ENCODE measurements around the gene GNG7. TPM values are rescaled to one million over a fixed set of nuclear protein-coding genes. Genes with fewer than 3 reads are reported as not detected.
"Not testable (repeated sequence)": the region's sequence is repeated elsewhere in the genome, so short reads cannot be mapped to it uniquely, and the experiment has no call there.

GNG7 gene
- total RNA-seq, 2 experiments from 2014 or later = 0.08 to 0.13 TPM

DNA sequence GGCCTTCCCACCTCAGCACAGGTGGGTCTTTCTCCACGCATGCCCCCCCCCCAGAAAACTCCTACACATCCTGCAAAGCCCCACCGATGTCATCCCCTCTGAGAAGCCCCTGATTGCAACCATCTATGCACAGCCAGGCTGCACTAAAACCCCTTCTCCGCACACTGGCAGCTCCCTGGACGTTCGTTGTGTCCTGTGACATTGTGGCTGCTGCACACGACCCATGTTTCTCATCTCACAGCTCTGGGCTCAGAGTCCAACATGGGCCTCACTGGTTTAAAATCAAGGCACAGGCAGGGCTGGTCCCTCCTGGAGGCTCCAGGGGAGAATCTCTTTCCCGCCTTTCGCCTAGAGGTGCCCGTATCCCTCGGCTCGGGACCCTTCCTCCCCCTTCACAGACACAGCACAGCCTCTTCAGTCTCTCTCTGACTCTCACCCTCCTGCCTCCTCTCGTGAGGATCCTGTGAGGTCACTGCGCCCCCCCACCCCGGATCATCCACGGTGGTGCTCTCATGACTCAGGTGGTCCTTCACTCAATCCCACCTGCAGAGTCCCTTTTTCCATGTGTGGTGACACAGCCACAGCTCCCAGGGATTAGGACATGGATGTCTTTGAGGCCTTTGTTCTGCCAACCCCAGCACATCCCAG, 155.3 kb downstream of the GNG7 start:
- ChIA-PET POLR2A (interaction anchor here (1.7 kb wide), 1 partner anchor 71 kb away, joined by 10 read pairs; the partner anchor contains the start of gene GADD45B), CTCF (interaction anchor here (0.7 kb wide), 1 partner anchor 14 kb away, joined by 3 read pairs; no protein-coding TSS in a partner anchor)
- Mint-ChIP-seq H3K4me3 (no peak overlapping the region), H3K27ac (peak overlapping the region; percentile 10), H3K36me3 (ENCODE audit: low read depth) (no peaks in the 10 kb centered on the region), H3K27me3 (ENCODE audit: low read depth) (no peaks in the 10 kb centered on the region), H3K4me1 (ENCODE audit: low read depth) (peaks cover 59% of the 10 kb centered on the region), H3K9me3 (ENCODE audit: insufficient read depth) (no peaks in the 10 kb centered on the region)
- no peak for DNase-seq
- ATAC-seq = no peak

- POLR2A ChIA-PET = interaction anchor here (1.7 kb wide), 1 partner anchor 70 kb away, joined by 10 read pairs; the partner anchor contains the start of gene GADD45B
- ATAC-seq (no peak), DNase-seq (no peak)
- CTCF ChIA-PET = interaction anchor here (0.7 kb wide), 1 partner anchor 13 kb away, joined by 3 read pairs; no protein-coding TSS in a partner anchor
- H3K9me3 Mint-ChIP-seq (ENCODE audit: insufficient read depth) = no peaks in the 10 kb centered on the region
- no peak overlapping the region for H3K27ac Mint-ChIP-seq
- H3K4me3 Mint-ChIP-seq = no peak overlapping the region
- H3K4me1 Mint-ChIP-seq (ENCODE audit: low read depth) = peaks cover 56% of the 10 kb centered on the region
- no peaks in the 10 kb centered on the region for H3K27me3 Mint-ChIP-seq (ENCODE audit: low read depth)
- no peaks in the 10 kb centered on the region for H3K36me3 Mint-ChIP-seq (ENCODE audit: low read depth)
Measured at GRCh38 chr19:2546128-2547032, 156.1 kb downstream of the GNG7 start.

GRCh38 chr19:2545416-2546127, 156.9 kb downstream of the GNG7 start:
- POLR2A ChIA-PET = interaction anchor here (1.7 kb wide), 1 partner anchor 69 kb away, joined by 10 read pairs; the partner anchor contains the start of gene GADD45B
- H3K4me3 Mint-ChIP-seq; CTCF ChIA-PET; H3K9me3 Mint-ChIP-seq (ENCODE audit: insufficient read depth); H3K36me3 Mint-ChIP-seq (ENCODE audit: low read depth); ATAC-seq; H3K27me3 Mint-ChIP-seq (ENCODE audit: low read depth); DNase-seq: not testable (repeated sequence)
- peak overlapping the region; percentile 52 for H3K27ac Mint-ChIP-seq
- H3K4me1 Mint-ChIP-seq (ENCODE audit: low read depth) = peaks cover 49% of the 10 kb centered on the region

- no peak for ATAC-seq
- ChIA-PET POLR2A (interaction anchor here (0.7 kb wide), 1 partner anchor 69 kb away, joined by 3 read pairs; the partner anchor contains the start of gene GADD45B), CTCF (interaction anchor here (1.8 kb wide), 2 partner anchors 8 to 11 kb away, joined by 5 to 16 read pairs; no protein-coding TSS in a partner anchor)
Measured at GRCh38 chr19:2544576-2545415, 157.7 kb downstream of the GNG7 start.

GRCh38 chr19:2543463-2544442, 158.7 kb downstream of the GNG7 start:
- ChIA-PET POLR2A (interaction anchor here (0.6 to 3.7 kb wide), 6 partner anchors 9 to 67 kb away, joined by 3 to 45 read pairs (median 6); partner anchors contain the start of gene GADD45B), CTCF (interaction anchor here (0.6 to 2.3 kb wide), 7 partner anchors 9 to 68 kb away, joined by 3 to 16 read pairs (median 5); partner anchors contain the start of gene GADD45B)
- Mint-ChIP-seq H3K9me3 (ENCODE audit: insufficient read depth) (no peaks in the 10 kb centered on the region), H3K4me3 (peak overlapping the region; percentile 73), H3K27me3 (ENCODE audit: low read depth) (no peaks in the 10 kb centered on the region), H3K36me3 (ENCODE audit: low read depth) (no peaks in the 10 kb centered on the region), H3K27ac (peak overlapping the region; percentile 90), H3K4me1 (ENCODE audit: low read depth) (peaks cover 39% of the 10 kb centered on the region)
- DNase-seq (peak; percentile 78), ATAC-seq (peak; percentile 86)

More at GRCh38 chr19:2544576-2545415, 157.7 kb downstream of the GNG7 start:
- H3K27me3 Mint-ChIP-seq (ENCODE audit: low read depth) = no peaks in the 10 kb centered on the region
- H3K9me3 Mint-ChIP-seq (ENCODE audit: insufficient read depth) = no peaks in the 10 kb centered on the region
- DNase-seq = no peak
- H3K27ac Mint-ChIP-seq = peak overlapping the region; percentile 52
- peaks cover 45% of the 10 kb centered on the region for H3K4me1 Mint-ChIP-seq (ENCODE audit: low read depth)
- no peak overlapping the region for H3K4me3 Mint-ChIP-seq
- H3K36me3 Mint-ChIP-seq (ENCODE audit: low read depth) = no peaks in the 10 kb centered on the region

DNA sequence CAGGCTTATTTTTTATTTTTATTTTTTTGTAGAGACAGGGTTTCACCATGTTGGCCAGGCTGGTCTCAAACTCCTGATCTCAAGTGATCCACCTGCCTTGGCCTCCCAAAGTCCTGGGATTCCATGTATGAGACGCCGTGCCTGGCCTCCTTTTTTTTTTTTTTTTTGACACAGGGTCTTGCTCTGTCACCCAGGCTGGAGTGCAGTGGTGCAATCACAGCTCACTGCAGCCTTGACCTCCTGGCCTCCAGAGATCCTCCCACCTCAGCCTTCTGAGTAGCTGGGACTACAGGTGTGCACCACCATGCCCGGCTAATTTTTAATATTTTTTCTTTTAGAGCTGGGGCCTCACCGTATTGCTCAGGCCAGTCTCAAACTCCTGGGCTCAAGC, 159.4 kb downstream of the GNG7 start:
- Mint-ChIP-seq H3K4me3 (peak overlapping the region; percentile 73), H3K4me1 (ENCODE audit: low read depth) (peaks cover 37% of the 10 kb centered on the region), H3K27ac (peak overlapping the region; percentile 90)
- ChIA-PET CTCF (interaction anchor here (0.6 to 2.3 kb wide), 7 partner anchors 10 to 68 kb away, joined by 3 to 16 read pairs (median 5); partner anchors contain the start of gene GADD45B), POLR2A (interaction anchor here (0.9 to 3.7 kb wide), 7 partner anchors 10 to 66 kb away, joined by 3 to 45 read pairs (median 5); partner anchors contain the start of gene GADD45B)
- not testable (repeated sequence) for ATAC-seq; H3K36me3 Mint-ChIP-seq (ENCODE audit: low read depth); H3K27me3 Mint-ChIP-seq (ENCODE audit: low read depth); DNase-seq; H3K9me3 Mint-ChIP-seq (ENCODE audit: insufficient read depth)

- DNase-seq (no peak), ATAC-seq (no peak)
- Mint-ChIP-seq H3K4me3 (peak overlapping the region; percentile 73), H3K4me1 (ENCODE audit: low read depth) (peaks cover 41% of the 10 kb centered on the region), H3K27ac (peak overlapping the region; percentile 79), H3K9me3 (ENCODE audit: insufficient read depth) (no peaks in the 10 kb centered on the region), H3K27me3 (ENCODE audit: low read depth) (no peaks in the 10 kb centered on the region), H3K36me3 (ENCODE audit: low read depth) (no peaks in the 10 kb centered on the region)
- ChIA-PET POLR2A (interaction anchor here (0.9 to 3.7 kb wide), 7 partner anchors 9 to 65 kb away, joined by 3 to 45 read pairs (median 3); partner anchors contain the start of gene GADD45B), CTCF (interaction anchor here (1.1 to 2.3 kb wide), 7 partner anchors 11 to 94 kb away, joined by 3 to 16 read pairs (median 5); partner anchors contain the start of gene GADD45B)
Measured at GRCh38 chr19:2542341-2543069, 160.0 kb downstream of the GNG7 start.

- Mint-ChIP-seq H3K4me3 (no peak overlapping the region), H3K27me3 (ENCODE audit: low read depth) (no peaks in the 10 kb centered on the region), H3K27ac (no peak overlapping the region), H3K4me1 (ENCODE audit: low read depth) (peaks cover 42% of the 10 kb centered on the region), H3K9me3 (ENCODE audit: insufficient read depth) (no peaks in the 10 kb centered on the region), H3K36me3 (ENCODE audit: low read depth) (no peaks in the 10 kb centered on the region)
- POLR2A ChIA-PET = interaction anchor here (3.7 kb wide), 1 partner anchor 64 kb away, joined by 45 read pairs; the partner anchor contains the start of gene GADD45B
- DNase-seq = no peak
- CTCF ChIA-PET = interaction anchor here (0.7 to 1.3 kb wide), 2 partner anchors 12 to 108 kb away, joined by 3 to 5 read pairs; no protein-coding TSS in a partner anchor
- ATAC-seq = no peak
Measured at GRCh38 chr19:2540646-2541454, 161.6 kb downstream of the GNG7 start.
